Neural cell (in vitro differentiated cells): ENCODE data around the gene SLC49A4. TPM values are rescaled to one million over a fixed set of nuclear protein-coding genes. Genes with fewer than 3 reads are reported as not detected.

Source experiments
- H2AFZ ChIP-seq: fragments of 200-600, 300-800 bp; sonication (generic), shearing (Covaris generic); 2 replicates; pipeline ENCODE4 v1.6.0; 2014; ENCODE audit warnings: low read depth, mild to moderate bottlenecking, antibody characterized with exemption, low read length, moderate library complexity
- H3F3A ChIP-seq: fragments of 200-600 bp; shearing (Covaris generic); 2 replicates; pipeline ENCODE4 v1.6.1; 2016; ENCODE audit warnings: mild to moderate bottlenecking, moderate library complexity, mixed read lengths, antibody characterized with exemption, low read length; ENCODE audit not compliant: insufficient read depth, poor library complexity, severe bottlenecking
- H3K27ac ChIP-seq: fragments of 200-600, 300-800 bp; sonication (generic), shearing (Covaris generic); 2 replicates; pipeline ENCODE4 v1.5.1; 2014; ENCODE audit warnings: mild to moderate bottlenecking, low read length, moderate library complexity
- H3K27me3 ChIP-seq: fragments of 300-800, 200-600 bp; sonication (generic), shearing (Covaris generic); 2 replicates; pipeline ENCODE4 v1.6.0; 2014; ENCODE audit warnings: mild to moderate bottlenecking, low read depth, low read length, moderate library complexity; ENCODE audit not compliant: insufficient read depth
- H3K36me3 ChIP-seq: fragments of 300-800, 200-600 bp; sonication (generic), shearing (Covaris generic); 2 replicates; pipeline ENCODE4 v1.5.1; 2014; ENCODE audit warnings: mild to moderate bottlenecking, antibody characterized with exemption, low read length, moderate library complexity; ENCODE audit not compliant: insufficient read depth
- H3K4me2 ChIP-seq: fragments of 300-800, 200-600 bp; sonication (generic), shearing (Covaris generic); 2 replicates; pipeline ENCODE4 v1.6.0; 2014; ENCODE audit warnings: mild to moderate bottlenecking, low read length
- H3K4me3 ChIP-seq: fragments of 300-800, 200-600 bp; sonication (generic), shearing (Covaris generic); 2 replicates; pipeline ENCODE4 v1.5.1; 2014; ENCODE audit warnings: mild to moderate bottlenecking, low read length, moderate library complexity
- H3K79me2 ChIP-seq: fragments of 200-600 bp; shearing (Covaris generic); replicated peaks from 2 replicates; pipeline ENCODE4 v1.6.0; 2014; ENCODE audit warnings: mild to moderate bottlenecking, low read length, moderate library complexity; ENCODE audit not compliant: insufficient read depth
- H3K9ac ChIP-seq: fragments of 300-800, 200-600 bp; sonication (generic), shearing (Covaris generic); 2 replicates; pipeline ENCODE4 v1.6.1; 2016; ENCODE audit warnings: mild to moderate bottlenecking, low read length, mixed read lengths
- H3K9me2 ChIP-seq: fragments of 200-600 bp; shearing (Covaris generic); 2 replicates; pipeline ENCODE4 v1.6.1; 2016; ENCODE audit warnings: mild to moderate bottlenecking, low read length, mixed read lengths; ENCODE audit not compliant: insufficient read depth
- H3K9me3 ChIP-seq: fragments of 200-600, 300-800 bp; sonication (generic), shearing (Covaris generic); 2 replicates; pipeline ENCODE4 v1.6.1; 2016; ENCODE audit warnings: mild to moderate bottlenecking, mixed run types, low read length, moderate library complexity, mixed read lengths
- H4K20me1 ChIP-seq: fragments of 200-600 bp; shearing (Covaris generic); 2 replicates; pipeline ENCODE4 v1.6.1; 2016; ENCODE audit warnings: mild to moderate bottlenecking, mixed run types; ENCODE audit not compliant: insufficient read depth
- EP300 ChIP-seq: fragments of 450-650 bp; conservative IDR thresholded peaks from 2 replicates; pipeline ENCODE4 v1.6.1; 2014; ENCODE audit warnings: antibody characterized with exemption, mild to moderate bottlenecking, moderate library complexity; ENCODE audit not compliant: poor library complexity, severe bottlenecking
- EZH2 ChIP-seq: fragments of 200-600, 300-800 bp; shearing (Covaris generic), sonication (generic); IDR thresholded peaks from 2 replicates; pipeline ENCODE4 v1.6.1; 2014; ENCODE audit warnings: antibody characterized with exemption, low read length, borderline replicate concordance, mild to moderate bottlenecking; ENCODE audit not compliant: insufficient read depth, poor library complexity, severe bottlenecking
- MXI1 ChIP-seq: fragments of 450-650 bp; conservative IDR thresholded peaks from 2 replicates; pipeline ENCODE4 v1.6.1; 2014; ENCODE audit warnings: antibody characterized with exemption, mild to moderate bottlenecking; ENCODE audit not compliant: poor library complexity, severe bottlenecking
- POLR2AphosphoS5 ChIP-seq: IDR thresholded peaks from 2 replicates; pipeline ENCODE4 v1.6.1; 2012
- RAD21 ChIP-seq: fragments of 450-650 bp; conservative IDR thresholded peaks from 2 replicates; pipeline ENCODE4 v1.6.1; 2014; ENCODE audit warnings: antibody characterized with exemption, mild to moderate bottlenecking, moderate library complexity
- SMC3 ChIP-seq: fragments of 450-650 bp; conservative IDR thresholded peaks from 2 replicates; pipeline ENCODE4 v1.6.1; 2014; ENCODE audit warnings: antibody characterized with exemption, mild to moderate bottlenecking, moderate library complexity; ENCODE audit not compliant: poor library complexity
- TAF1 ChIP-seq: IDR thresholded peaks from 2 replicates; pipeline ENCODE4 v1.6.1; 2012; ENCODE audit warnings: low read depth
- polyA plus RNA-seq: library from polyadenylated mRNA; depleted of rRNA; stranded (reverse); fragments of >200 nt; gene quantifications from 2 replicates; pipeline ENCODE4 v1.2.3, GENCODE V29; 2014
- TF ChIP-seq, protein P1 (sequence below): IDR thresholded peaks from 2 replicates; pipeline ENCODE4 v1.6.1; 2012; ENCODE audit warnings: borderline replicate concordance
- TF ChIP-seq, protein P2 (sequence below): fragments of 450-650 bp; IDR thresholded peaks from 2 replicates; pipeline ENCODE4 v1.5.1; 2014; ENCODE audit warnings: antibody characterized with exemption, mild to moderate bottlenecking, moderate library complexity; ENCODE audit not compliant: poor library complexity, severe bottlenecking

SLC49A4 gene
- polyA plus RNA-seq, 1 donor from 2014 or later = 16.2 TPM

DNA sequence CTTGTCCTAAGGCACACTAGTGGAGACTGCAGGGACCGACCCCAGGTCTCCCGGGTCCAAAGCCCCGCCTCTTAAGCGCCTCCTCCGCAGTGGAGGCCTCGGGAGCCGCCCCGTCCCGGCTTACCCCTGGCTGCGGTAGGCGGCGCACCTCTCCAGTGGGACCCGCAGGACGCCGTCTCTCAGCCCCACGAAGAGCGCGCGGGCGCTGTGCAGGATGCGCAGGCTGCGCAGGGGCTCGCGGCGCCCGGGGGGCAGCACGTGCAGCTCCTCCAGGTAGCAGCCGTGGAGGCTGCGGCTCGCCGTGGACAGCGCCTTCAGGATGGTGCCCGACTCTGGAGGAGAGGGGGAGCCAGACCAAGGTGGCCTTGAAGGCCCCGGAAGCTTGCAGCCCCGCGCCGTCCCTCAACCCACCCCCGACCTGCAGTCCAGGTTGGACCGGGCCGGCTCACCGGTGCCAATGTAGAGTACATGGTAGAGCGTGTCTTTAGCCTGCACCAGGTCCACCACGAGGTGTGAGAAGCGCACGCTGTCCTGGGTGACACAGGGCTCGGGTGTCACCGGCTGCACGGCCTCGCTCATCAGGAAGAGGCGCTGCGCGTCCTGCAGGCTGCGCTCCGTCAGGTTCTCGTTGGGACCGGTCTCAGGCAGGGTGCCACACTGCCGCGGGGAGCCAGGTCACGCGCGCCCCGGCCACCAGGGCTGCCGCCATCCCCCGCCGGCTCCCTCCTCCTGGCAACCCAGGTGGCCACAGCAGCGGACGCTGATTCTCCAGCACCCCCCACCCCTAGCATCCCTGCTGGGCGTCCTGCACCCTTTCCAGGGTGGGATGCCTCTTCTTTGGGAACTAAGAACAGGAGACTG lies 127.2 kb downstream of the SLC49A4 start:
- no peaks in the 10 kb centered on the region for H4K20me1 ChIP-seq
- no peak overlapping the region for H3K4me2 ChIP-seq
- no peaks in the 10 kb centered on the region for H3K36me3 ChIP-seq
- no peaks in the 10 kb centered on the region for H3K9me3 ChIP-seq
- no peaks in the 10 kb centered on the region for H3K9me2 ChIP-seq
- H3K79me2 ChIP-seq = no peaks in the 10 kb centered on the region
- H3F3A ChIP-seq = no peaks in the 10 kb centered on the region
- no peak overlapping the region for H3K9ac ChIP-seq
- TF ChIP-seq, protein P1, sequence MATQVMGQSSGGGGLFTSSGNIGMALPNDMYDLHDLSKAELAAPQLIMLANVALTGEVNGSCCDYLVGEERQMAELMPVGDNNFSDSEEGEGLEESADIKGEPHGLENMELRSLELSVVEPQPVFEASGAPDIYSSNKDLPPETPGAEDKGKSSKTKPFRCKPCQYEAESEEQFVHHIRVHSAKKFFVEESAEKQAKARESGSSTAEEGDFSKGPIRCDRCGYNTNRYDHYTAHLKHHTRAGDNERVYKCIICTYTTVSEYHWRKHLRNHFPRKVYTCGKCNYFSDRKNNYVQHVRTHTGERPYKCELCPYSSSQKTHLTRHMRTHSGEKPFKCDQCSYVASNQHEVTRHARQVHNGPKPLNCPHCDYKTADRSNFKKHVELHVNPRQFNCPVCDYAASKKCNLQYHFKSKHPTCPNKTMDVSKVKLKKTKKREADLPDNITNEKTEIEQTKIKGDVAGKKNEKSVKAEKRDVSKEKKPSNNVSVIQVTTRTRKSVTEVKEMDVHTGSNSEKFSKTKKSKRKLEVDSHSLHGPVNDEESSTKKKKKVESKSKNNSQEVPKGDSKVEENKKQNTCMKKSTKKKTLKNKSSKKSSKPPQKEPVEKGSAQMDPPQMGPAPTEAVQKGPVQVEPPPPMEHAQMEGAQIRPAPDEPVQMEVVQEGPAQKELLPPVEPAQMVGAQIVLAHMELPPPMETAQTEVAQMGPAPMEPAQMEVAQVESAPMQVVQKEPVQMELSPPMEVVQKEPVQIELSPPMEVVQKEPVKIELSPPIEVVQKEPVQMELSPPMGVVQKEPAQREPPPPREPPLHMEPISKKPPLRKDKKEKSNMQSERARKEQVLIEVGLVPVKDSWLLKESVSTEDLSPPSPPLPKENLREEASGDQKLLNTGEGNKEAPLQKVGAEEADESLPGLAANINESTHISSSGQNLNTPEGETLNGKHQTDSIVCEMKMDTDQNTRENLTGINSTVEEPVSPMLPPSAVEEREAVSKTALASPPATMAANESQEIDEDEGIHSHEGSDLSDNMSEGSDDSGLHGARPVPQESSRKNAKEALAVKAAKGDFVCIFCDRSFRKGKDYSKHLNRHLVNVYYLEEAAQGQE = no peak
- TF ChIP-seq, protein P2, sequence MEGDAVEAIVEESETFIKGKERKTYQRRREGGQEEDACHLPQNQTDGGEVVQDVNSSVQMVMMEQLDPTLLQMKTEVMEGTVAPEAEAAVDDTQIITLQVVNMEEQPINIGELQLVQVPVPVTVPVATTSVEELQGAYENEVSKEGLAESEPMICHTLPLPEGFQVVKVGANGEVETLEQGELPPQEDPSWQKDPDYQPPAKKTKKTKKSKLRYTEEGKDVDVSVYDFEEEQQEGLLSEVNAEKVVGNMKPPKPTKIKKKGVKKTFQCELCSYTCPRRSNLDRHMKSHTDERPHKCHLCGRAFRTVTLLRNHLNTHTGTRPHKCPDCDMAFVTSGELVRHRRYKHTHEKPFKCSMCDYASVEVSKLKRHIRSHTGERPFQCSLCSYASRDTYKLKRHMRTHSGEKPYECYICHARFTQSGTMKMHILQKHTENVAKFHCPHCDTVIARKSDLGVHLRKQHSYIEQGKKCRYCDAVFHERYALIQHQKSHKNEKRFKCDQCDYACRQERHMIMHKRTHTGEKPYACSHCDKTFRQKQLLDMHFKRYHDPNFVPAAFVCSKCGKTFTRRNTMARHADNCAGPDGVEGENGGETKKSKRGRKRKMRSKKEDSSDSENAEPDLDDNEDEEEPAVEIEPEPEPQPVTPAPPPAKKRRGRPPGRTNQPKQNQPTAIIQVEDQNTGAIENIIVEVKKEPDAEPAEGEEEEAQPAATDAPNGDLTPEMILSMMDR = no peak
- TF ChIP-seq EZH2 (no peak), EP300 (no peak), MXI1 (no peak), RAD21 (no peak), SMC3 (no peak), POLR2AphosphoS5 (no peak), TAF1 (no peak)
- no peak overlapping the region for H2AFZ ChIP-seq
- no peak overlapping the region for H3K27ac ChIP-seq
- H3K4me3 ChIP-seq = no peak overlapping the region
- H3K27me3 ChIP-seq = no peaks in the 10 kb centered on the region

DNA sequence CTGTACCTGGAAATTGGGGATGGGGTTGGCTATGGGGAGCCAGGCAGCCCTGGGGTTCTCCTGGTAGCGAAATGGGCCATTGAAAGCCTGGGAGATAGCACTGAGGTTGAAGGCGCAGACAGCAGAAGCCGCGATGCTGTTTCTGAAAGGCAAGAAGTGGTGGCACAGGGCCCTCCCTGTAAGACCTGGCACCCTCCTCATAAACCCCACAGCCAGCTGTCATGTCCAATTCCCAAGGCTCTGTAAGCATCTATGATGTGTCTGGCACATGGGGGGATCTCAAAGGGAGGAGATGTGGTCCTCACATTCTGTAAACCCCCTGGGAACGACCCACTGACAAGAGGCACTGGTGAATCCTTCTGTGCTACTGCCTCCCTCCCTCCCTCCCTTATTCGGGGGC lies 128.7 kb downstream of the SLC49A4 start:
- H3K36me3 ChIP-seq = no peaks in the 10 kb centered on the region
- H3K9me3 ChIP-seq = no peaks in the 10 kb centered on the region
- no peak overlapping the region for H3K4me3 ChIP-seq
- no peaks in the 10 kb centered on the region for H3K79me2 ChIP-seq
- no peak overlapping the region for H3K27ac ChIP-seq
- no peak overlapping the region for H2AFZ ChIP-seq
- H3K27me3 ChIP-seq = no peaks in the 10 kb centered on the region
- H3F3A ChIP-seq = no peaks in the 10 kb centered on the region
- TF ChIP-seq EZH2 = no peak
- TF ChIP-seq, protein P2 = no peak
- TF ChIP-seq MXI1 = no peak
- no peak for TF ChIP-seq EP300
- no peak for TF ChIP-seq RAD21
- no peak for TF ChIP-seq TAF1
- TF ChIP-seq POLR2AphosphoS5 = no peak
- TF ChIP-seq, protein P1 = no peak
- TF ChIP-seq SMC3 = no peak
- H3K9ac ChIP-seq = no peak overlapping the region
- no peaks in the 10 kb centered on the region for H4K20me1 ChIP-seq
- no peak overlapping the region for H3K4me2 ChIP-seq
- H3K9me2 ChIP-seq = no peaks in the 10 kb centered on the region
